ENCODE measurements around the gene TBCD. TPM values are rescaled to one million over a fixed set of nuclear protein-coding genes. Genes with fewer than 3 reads are reported as not detected.

The TBCD gene
- total RNA-seq, 1 experiment from 2014 or later = 129 TPM

GRCh38 chr17:82789806-82790205 is 37.9 kb downstream of the TBCD start:
- Histone ChIP-seq H2AK5ac (ENCODE audit: insufficient read length, low read length) (no peak overlapping the region), H3T11ph (ENCODE audit: low read length) (no peak overlapping the region), H4K8ac (replicated peaks; ENCODE audit: insufficient read length, low read depth, low read length) (no peak overlapping the region), H3K23me2 (ENCODE audit: insufficient read length, low read depth, low read length, poor library complexity, severe bottlenecking) (no peaks in the 10 kb centered on the region), H3K27ac (ENCODE audit: insufficient read length, low read depth, low read length) (no peak overlapping the region), H3K14ac (ENCODE audit: insufficient read depth, low read length) (no peak overlapping the region), H2AFZ (ENCODE audit: low read length) (no peak overlapping the region), H3K4me1 (ENCODE audit: insufficient read depth, low read length) (no peaks in the 10 kb centered on the region), H3K9me3 (ENCODE audit: control insufficient read depth, low read depth, low read length) (no peaks in the 10 kb centered on the region), H2BK20ac (ENCODE audit: low read depth, low read length, poor library complexity, severe bottlenecking) (no peak overlapping the region), H2BK5ac (ENCODE audit: insufficient read length, low read length) (no peak overlapping the region), H3K23ac (ENCODE audit: insufficient read length, low read depth, low read length) (no peak overlapping the region), H3K4me2 (ENCODE audit: insufficient read depth, insufficient read length, low read length) (no peak overlapping the region), H3K9ac (ENCODE audit: extremely low read depth, insufficient read length, low read length) (no peak overlapping the region), H3K79me2 (ENCODE audit: insufficient read depth, low read length) (no peaks in the 10 kb centered on the region; the same call in 1 of the 2 replicates), H4K91ac (ENCODE audit: insufficient read length, low read depth, low read length) (no peak overlapping the region), H4K5ac (ENCODE audit: insufficient read length, low read depth, low read length) (no peak overlapping the region), H3K4ac (ENCODE audit: low read depth, low read length) (no peak overlapping the region), H3K27me3 (ENCODE audit: insufficient read depth, low read length) (no peaks in the 10 kb centered on the region), H2BK12ac (ENCODE audit: insufficient read length, low read depth, low read length) (no peak overlapping the region), H4K20me1 (ENCODE audit: control insufficient read depth, insufficient read depth, insufficient read length) (no peaks in the 10 kb centered on the region), H3K79me1 (ENCODE audit: insufficient read depth, low read depth, low read length, poor library complexity, severe bottlenecking) (peaks cover 3% of the 10 kb centered on the region), H3K56ac (ENCODE audit: insufficient read length, low read depth, low read length) (no peak overlapping the region), H3K18ac (ENCODE audit: insufficient read length, low read depth, low read length) (no peak overlapping the region), H2BK15ac (ENCODE audit: low read depth, low read length) (no peak overlapping the region), H2BK120ac (ENCODE audit: low read depth, low read length, poor library complexity, severe bottlenecking) (no peak overlapping the region)
- Mint-ChIP-seq H3K4me1 (peaks cover 0 to 4% of the 10 kb centered on the region in 2 experiments; a peak in 1 of 4 replicates), H3K27ac (peak overlapping the region; percentile 19 to 84 (median 82); a peak in 5 of 7 replicates), H3K27me3 (ENCODE audit: low read depth) (no peaks in the 10 kb centered on the region), H3K36me3 (ENCODE audit: insufficient read depth in 1 of 3, low read depth in 3 of 3) (peaks cover 16 to 32% (median 26%) of the 10 kb centered on the region in 3 experiments; a peak in 6 of 7 replicates), H3K9me3 (no peaks in the 10 kb centered on the region; a peak in 1 of 5 replicates), H3K4me3 (no peak overlapping the region; a peak in 1 of 5 replicates)
- no peak for DNase-seq
- TF ChIP-seq CTCF (conservative IDR thresholded peaks at IDR 0.05) = no peak
- no CpG with 5 or more reads among the region's 18 CpGs for WGBS (ENCODE audit: extremely low coverage, insufficient read length, low lambda C conversion rate)
